GM19328 (cell line): ENCODE results near the gene SERINC3.

Experiments
- ATAC-seq: cut with Tn5 transposase; IDR thresholded peaks from one replicate; pipeline ENCODE4 v1.9.1; 2021; ENCODE audit warnings: mild to moderate bottlenecking, moderate library complexity; ENCODE audit not compliant: unreplicated experiment

Gene SERINC3

GRCh38 chr20:44467289-44467883 is 54.5 kb downstream of the SERINC3 start:
- ATAC-seq, result no peak

GRCh38 chr20:44465001-44465560 is 56.8 kb downstream of the SERINC3 start:
- no peak for ATAC-seq

- no peak for ATAC-seq
Observed at GRCh38 chr20:44464514-44464913, 57.4 kb downstream of the SERINC3 start.

- no peak for ATAC-seq
Observed at GRCh38 chr20:44463466-44463865, 58.4 kb downstream of the SERINC3 start.

GRCh38 chr20:44461803-44462174 is 60.1 kb downstream of the SERINC3 start:
- no peak for ATAC-seq

- no peak for ATAC-seq
Observed at GRCh38 chr20:44461142-44461802, 60.6 kb downstream of the SERINC3 start.

- no peak for ATAC-seq
Observed at GRCh38 chr20:44460795-44461141, 61.1 kb downstream of the SERINC3 start.

GRCh38 chr20:44459271-44459670 is 62.6 kb downstream of the SERINC3 start:
- ATAC-seq, result no peak

GRCh38 chr20:44457016-44457415 is 64.9 kb downstream of the SERINC3 start:
- ATAC-seq, result no peak

- ATAC-seq, result no peak
Observed at GRCh38 chr20:44456611-44457010, 65.3 kb downstream of the SERINC3 start.

- no peak for ATAC-seq
Observed at GRCh38 chr20:44455126-44455525, 66.7 kb downstream of the SERINC3 start.

GRCh38 chr20:44454306-44454963 is 67.4 kb downstream of the SERINC3 start:
- no peak for ATAC-seq

GRCh38 chr20:44450903-44451450 is 70.9 kb downstream of the SERINC3 start:
- no peak for ATAC-seq

- no peak for ATAC-seq
Observed at GRCh38 chr20:44450281-44450889, 71.5 kb downstream of the SERINC3 start.

- ATAC-seq, result no peak
Observed at GRCh38 chr20:44449864-44450263, 72.0 kb downstream of the SERINC3 start.

- ATAC-seq, result no peak
Observed at GRCh38 chr20:44448753-44449546, 72.9 kb downstream of the SERINC3 start.

GRCh38 chr20:44447827-44448419 is 73.9 kb downstream of the SERINC3 start:
- ATAC-seq, result no peak
